Smooth muscle cell of the brain vasculature (primary cell): ENCODE measurements around the gene SCYL2.
"Not testable (repeated sequence)": the region's sequence is repeated elsewhere in the genome, so short reads cannot be mapped to it uniquely, and the experiment has no call there.

Experiments
- DNase-seq: peaks from one replicate; pipeline ENCODE4 v3.0.0-alpha.2; 2012; ENCODE audit warnings: low read depth, low spot score

The SCYL2 gene

DNA sequence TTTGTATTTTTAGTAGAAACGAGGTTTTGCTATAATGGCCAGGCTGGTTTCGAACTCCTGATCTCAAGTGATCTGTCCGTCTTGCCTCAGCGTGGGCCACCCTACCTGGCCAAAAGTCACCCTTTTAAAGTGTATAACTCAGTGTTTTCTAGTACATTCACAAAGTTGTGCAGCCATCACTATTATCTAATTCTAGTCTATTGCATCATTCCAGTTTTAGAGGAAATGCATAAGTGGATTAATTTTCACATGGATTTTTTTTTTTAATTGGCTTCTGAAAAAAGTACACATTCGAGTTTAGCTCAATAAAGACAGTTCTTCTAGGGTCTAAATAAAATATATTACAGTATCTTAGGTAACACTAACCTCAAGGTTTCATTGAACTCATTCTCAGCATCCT lies 3.8 kb upstream of the SCYL2 start:
- no peak for DNase-seq

DNA sequence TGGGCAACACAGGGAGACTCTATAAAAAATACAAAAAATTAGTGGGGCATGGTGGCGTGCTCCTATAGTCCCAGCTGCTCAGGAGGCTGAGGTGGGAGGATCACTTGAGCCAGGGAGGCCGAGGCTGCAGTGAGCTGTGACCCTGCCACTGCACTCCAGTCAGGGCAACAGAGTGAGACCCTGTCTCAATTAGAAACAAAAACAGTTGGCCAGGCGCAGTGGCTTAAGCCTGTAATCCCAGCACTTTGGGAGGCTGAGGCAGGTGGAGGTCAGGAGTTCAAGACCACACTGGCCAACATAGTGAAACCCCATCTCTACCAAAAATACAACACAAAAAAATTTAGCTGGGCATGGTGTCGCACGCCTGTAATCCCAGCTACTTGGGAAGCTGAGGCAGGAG lies 1.9 kb upstream of the SCYL2 start:
- DNase-seq = not testable (repeated sequence)

DNA sequence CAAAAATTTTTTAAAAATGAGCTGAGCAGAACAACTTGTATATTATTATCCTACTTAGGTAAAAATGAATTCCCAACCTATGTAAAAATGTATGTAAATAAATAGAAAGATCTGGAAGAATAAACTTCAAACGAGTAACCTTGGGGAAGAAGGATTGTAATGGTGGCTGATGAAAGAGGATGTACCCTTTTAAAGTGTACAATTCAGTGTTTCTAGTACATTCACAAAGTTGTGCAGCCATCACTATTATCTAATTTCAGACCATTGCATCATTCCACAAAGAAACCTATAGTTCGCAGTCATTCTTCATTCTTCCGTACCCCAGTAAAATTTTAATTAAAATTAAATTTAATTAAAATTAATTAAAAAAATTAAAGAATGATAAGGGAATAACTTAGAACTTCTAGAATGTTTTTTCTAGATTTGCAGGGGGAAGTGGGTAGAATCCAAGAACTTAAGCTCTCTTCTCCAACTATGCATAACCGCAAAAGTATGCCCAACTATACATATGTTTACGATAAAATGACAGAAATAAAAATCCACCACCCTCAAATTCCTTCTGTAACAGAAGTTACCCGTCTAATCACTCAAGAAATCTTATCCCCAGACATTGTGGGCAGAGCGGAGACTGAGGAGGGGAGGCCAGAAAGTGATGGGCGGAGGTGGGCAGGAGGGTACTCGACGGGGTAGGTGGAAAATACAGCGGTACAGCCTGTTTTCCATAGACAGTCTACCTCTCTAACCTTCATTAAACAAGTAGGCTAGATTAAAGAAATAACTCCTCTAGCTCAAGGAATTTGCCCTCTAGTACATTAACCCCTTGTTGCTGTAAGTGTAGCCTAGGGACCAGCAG lies 1.0 kb upstream of the SCYL2 start:
- DNase-seq = no peak

DNA sequence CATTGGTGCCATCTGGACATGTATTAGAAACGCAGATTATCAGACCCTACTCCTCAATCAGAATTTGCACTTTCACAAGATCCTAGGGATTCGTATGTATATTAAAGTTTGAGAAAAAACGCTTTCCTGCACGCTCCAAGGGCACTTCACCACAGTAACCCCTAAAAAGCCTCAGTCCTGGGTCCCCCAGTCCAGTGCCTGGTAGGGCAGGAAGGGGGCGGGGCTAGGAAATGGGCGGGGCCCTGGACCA lies 467 bp upstream of the SCYL2 start:
- no peak for DNase-seq

DNA sequence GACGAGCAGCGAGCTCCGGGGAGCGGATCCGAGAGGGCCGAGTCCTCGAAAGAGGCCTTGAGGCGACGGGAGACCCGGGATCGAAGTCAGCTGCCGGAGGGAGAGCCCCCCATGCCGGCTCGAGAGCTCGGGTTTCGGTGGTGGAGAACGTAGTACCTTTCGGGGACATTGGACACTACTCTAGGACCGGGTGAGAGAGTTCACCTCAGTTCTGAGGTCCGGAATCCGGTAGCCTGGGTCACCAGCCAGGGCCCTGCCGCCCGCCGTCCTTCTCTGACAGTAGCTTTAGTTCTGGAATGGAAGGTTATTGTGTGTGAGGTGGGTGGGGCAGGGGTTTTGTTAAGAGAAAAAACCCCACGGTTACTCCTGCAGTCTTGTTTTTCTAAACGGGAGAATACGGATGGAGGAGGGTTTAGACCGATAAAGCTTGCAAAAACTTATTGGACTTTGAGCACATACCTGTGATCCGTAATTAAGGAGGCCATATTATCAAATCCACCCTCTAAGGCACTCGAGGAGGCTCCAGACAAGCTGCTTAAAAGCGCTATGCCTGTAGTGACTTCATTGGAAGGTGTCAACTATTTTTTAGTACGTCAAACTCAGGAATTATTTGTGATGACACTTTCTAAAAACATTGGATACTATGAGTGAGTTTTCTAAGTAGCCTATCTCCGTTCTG lies 765 bp downstream of the SCYL2 start:
- DNase-seq = no peak

DNA sequence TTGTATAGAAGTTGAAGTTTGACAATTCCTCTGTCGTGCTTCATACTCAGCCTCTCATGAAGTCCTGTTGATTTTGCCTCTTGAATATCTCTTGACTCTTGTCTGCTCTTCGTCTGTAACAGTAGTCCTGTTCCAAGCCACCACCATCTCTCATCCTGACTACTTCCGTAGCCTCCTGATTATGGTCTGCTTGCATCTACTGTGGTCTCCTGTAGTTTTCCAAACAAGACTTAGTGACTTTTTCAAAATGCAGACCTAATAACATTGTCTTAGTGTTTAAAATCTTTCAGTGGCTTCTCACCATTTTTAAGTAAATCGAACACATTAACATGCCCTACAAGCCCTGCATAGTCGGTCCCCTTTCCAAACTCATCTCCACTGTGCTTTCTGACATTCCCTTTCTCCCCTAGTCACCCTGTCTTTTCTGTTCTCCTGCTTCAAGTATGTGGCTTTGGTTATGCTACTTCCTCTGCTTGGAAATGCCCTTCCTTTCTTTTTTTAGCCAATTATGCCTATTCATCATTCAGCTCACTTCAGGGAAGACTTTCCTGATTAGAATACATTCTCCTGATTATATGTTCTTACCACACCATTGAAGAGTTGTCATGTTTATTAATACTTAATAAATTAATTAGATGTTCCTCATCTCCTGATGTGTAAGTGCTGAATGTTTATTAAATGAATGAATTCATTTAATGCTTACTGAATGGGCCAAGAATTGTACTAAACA lies 2.0 kb downstream of the SCYL2 start:
- DNase-seq = no peak

DNA sequence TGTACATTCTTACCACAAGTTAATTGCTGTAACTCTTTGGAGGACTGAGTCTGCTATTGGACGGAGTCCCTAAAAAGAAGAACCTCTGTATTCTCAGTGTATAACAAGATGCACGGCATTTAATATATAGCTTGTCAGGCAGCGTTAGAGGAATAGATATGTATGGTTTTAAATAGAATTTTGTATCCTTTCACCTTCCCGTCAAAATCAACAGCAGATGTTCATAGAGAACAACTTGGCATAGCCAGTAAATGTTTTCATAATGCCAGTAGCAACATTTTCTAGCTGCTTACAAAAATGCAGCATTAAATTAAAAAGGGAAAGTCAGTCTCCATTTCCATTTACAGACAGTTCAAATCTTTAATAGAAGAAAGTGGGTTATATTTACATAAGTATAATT lies 6.8 kb downstream of the SCYL2 start:
- no peak for DNase-seq

DNA sequence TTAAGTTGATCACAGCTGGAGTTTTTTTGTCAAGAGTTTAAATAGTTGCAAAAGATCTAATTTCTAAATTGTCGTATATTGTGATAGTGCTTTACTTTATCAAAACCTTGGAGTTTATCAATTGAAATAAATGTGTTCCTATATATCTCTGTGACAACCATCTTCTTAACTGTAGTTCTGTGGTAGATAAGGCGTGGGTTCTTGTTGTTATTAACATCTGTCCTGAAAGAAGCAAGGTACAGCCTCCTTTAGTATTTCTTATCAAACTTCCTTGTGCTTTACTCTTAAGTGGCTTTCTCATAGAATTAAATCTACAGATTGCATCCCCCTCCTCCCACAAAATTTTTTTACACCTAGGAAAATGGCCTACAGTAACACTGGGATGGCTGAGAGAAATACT lies 7.3 kb downstream of the SCYL2 start:
- no peak for DNase-seq

DNA sequence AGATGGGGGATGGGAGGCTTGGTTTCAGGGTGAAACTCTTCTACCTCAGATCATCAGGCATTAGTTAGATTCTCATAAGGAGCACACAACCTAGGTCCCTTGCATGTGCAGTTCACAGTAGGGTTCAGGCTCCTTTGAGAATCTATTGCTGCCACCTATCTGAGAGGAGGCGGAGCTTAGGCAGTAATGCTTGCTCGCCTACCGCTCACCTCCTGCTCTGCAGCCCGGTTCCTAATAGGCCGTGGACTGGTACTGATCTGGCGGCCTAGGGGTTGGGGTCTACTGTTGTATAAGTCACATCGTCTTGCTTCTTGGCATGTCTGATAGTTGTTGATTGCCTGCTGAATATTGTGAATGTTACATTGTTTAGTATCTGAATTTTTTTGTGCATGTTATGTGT lies 12.2 kb downstream of the SCYL2 start:
- DNase-seq = no peak

DNA sequence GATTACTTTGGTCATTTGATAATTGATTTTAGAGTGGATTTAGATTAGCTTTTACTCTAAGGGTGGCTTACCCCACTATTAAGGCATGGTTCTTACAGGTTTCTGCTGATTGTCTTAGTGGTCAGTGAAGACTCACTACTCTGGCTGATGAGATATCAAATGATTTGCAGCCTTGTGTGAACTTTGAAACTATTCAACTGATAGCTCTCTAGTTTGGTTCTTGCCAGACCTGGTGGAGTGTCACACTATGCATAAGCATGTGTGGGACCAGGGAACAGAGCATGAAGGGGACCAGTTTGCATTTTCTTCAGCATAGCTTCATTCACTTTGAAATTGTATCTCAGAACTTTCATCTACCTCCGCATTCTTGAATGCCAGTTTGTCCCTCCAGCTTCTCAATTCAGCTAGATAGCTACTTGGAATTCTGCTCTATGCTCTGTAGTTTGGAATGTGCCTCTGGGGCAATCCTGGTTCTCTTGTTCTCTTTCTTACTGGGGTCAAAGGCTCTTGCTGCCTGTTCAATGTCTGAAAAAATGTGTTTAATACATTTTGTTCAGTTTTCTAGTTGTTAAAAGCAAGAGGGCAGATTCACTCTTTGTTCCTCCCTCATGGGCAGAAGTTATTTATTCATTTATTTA lies 12.7 kb downstream of the SCYL2 start:
- no peak for DNase-seq

DNA sequence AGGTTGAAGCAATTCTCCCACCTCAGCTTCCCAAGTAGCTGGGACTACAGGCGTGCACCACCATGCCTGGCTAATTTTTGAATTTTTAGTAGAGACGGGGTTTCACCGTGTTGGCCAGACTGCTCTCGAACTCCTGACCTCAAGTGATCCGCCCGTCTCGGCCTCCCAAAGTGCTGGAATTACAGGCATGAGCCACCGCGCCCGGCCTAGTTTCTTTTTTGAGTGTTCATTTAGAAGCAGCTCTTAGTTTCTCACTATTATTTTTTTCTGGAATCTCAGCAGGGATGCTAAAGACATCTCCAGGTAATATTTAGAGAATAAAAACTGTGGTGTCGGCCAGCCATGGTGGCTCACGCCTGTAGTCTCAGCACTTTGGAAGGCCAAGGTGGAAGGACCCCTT lies 17.6 kb downstream of the SCYL2 start:
- DNase-seq = not testable (repeated sequence)

DNA sequence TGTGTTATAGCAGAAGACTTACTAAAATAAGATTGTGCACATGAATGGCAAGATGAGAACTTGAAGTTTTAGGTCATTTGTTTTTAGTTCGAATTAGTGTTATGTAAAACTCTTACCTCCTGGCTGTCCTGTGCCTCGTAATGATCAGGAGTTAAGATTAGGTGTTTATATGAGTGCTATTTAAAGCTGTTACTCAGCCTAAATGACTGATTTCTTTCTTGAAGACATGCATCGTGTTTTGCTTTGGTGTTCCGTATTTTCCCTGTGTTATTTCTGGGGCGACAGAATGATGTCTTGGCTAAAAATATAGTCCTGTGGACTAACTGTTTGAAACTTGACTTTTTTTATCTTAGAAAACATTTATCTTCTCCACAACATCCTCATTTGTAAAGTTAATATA lies 22.1 kb downstream of the SCYL2 start:
- no peak for DNase-seq

DNA sequence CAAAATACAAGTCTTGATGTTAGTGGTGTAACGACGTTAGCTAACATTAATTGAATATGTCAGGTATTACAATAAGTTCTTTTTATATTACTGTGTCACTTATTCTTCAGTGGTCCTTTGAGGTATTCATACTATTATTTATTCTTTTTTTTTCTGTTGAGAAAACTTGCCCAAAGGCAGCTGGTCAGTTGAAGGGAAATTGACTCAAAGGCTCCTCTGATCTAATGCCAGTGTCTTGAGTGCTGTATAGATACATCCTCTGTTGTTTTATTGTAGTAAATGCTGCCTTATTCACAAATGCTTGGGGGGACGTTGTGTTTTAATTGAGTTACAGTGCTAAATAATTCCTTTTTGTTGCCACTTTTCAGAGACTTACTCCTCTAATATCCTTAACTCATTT lies 23.0 kb downstream of the SCYL2 start:
- DNase-seq = no peak

DNA sequence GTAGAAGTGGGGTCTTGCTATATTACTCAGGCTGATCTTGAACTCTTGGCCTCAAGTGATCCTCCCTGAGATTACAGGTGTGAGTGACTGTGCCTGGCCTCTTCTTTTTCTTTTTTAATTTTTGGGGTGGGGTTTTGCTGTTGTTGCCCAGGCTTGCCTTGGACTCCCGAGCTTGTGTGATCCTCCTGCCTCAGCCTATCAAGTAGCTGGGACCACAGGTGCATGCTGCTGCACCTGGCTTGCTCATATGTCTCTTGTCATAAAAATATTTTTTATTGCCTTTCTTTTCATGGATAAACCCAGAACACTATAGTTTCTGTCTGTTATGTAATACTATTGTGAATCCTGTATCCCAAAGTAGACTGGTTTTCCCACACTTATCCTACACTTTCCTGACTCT lies 26.0 kb downstream of the SCYL2 start:
- no peak for DNase-seq

DNA sequence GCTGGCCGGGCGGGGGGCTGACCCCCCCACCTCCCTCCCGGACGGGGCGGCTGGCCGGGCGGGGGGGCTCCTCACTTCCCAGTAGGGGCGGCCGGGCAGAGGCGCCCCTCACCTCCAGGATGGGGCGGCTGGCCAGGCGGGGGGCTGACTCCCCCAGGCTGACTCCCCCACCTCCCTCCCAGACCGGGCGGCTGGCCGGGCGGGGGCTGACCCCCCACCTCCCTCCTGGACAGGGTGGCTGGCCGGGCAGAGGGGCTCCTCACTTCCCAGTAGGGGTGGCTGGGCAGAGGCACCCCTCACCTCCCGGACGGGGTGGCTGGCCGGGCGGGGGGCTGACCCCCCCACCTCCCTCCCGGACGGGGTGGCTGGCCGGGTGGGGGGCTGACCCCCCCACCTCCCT lies 27.4 kb downstream of the SCYL2 start:
- DNase-seq = not testable (repeated sequence)

DNA sequence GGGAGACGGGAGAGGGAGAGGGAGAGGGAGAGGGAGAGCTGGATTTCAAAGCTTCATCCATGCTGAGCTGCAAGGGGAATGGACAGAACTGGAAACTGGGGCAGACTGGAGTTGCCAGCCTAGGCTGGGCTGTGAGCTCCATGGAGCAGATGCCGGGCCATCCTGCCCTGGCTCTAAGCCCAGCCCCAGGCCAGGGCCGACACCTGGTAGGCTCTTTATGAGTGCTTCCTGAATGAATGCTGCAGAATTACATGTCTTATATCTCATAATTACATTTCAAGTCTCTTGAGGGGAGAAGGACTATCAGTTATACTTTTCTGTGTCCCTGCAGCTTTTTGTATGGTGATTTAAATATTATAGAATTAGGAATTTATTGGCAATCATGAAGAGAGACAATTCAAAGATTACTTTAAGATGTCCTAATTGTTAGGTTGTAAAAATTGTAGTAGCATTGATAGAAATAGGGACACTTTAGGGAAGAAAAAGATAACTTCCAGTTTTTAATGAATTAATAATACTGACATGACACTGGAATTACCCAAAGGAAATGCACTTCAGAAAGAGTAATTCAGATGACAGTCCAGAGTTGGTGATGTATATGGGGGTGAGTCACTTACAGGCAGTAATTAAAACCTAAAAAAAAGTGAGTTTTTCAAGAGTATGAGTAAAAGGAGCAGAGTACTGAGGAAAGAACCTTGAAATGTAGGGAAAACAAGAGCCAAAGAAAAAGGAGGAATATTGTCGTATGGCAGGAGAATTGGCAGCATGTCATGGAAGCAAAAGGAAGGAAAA lies 29.0 kb downstream of the SCYL2 start:
- no peak for DNase-seq

DNA sequence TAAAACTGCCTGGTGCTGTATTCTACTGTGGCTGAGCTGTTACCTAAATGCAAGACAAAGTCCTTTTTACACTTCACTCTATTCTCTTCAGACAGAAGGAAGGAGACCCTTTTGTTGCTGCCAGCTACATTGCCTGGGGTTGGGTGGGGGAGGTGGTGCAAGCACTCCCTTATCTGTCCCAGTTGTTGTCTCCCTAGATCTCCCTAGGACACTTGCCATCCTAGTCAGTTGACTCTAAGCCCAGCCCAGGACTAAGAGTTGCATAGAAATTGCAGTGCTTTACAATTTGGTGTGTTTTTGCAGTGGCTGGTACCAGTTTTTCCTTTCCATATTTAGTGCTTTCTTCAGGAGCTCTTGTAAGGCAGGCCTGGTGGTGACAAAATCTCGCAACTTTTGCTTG lies 35.1 kb downstream of the SCYL2 start:
- no peak for DNase-seq

DNA sequence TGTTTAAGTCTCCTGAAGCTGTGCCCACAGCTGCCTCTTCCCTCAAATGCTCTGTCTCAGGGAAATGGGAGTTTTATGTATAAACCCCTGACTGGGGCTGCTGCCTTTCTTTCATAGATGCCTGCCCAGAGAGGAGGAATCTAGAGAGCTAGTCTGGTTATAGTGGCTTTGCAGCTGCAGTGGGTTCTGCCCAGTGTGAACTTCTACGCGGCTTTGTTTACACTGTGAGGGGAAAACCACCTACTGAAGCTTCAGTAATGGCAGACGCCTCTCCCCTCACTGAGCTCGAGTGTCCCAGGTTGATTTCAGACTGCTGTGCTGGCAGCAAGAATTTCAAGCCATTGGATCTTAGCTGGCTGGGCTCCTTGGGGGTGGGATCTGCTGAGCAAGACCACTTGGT lies 36.9 kb downstream of the SCYL2 start:
- DNase-seq = no peak

DNA sequence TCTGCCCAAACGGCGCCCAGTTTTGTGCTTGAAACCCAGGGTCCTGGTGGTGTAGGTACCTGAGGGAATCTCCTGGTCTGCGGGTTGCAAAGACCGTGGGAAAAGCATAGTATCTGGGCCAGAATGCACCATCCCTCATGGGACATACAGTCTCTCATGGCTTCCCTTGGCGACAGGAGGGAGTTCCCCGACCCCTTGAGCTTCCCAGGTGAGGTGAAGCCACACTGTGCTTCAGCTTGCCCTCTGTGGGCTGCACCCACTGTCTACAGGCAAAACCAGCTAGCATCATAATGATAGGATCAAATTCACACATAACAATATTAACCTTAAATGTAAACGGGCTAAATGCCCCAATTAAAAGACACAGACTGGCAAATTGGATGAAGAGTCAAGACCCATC lies 37.4 kb downstream of the SCYL2 start:
- not testable (repeated sequence) for DNase-seq

DNA sequence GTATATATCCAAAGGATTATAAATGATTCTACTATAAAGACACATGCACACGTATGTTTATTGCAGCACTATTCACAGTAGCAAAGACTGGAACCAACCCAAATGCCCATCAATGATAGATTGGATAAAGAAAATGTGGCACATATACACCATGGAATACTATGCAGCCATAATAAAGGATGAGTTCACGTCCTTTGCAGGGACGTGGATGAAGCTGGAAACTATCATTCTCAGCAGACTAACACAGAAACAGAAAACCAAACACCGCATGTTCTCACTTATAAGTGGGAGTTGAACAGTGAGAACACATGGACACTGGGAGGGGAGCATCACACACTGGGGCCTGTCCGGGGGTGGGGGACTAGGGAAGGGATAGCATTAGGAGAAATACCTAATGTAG lies 41.2 kb downstream of the SCYL2 start:
- not testable (repeated sequence) for DNase-seq

DNA sequence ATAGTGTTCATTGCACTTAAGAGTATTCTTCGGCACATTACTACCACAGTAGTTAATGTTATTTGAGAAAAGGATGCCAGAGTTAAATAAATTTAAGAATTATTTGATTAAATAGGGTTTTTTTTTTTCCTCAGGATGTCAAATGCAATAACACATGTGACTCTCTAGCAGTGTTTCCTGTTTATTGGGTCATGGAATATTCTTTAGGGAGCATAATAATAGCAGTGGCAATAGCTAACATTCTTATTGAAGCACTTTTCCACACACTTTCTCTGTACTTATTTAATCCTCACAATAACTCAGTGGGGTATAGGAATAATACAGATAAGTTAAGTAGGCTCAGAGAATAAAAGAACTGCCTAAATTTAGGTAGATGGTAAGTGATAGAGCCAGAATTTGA lies 44.3 kb downstream of the SCYL2 start:
- DNase-seq = no peak

DNA sequence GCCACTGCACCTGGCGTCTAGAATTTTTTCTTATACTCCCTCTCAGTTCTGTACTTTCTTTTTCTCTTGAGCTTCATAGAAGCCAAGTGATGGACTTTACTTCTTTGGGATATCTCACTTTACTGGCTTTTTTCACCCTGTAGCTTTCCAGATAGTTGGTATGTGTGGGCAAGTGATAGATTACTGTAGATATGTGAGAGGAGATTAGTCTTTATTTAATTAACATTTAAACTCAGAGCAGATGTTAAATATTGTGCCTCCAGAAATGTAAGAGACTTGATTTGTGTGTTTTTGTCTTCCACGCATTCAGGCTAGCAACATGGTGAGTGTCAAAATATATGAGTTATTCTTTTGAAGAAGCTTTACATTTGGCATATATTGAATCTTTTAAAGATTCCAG lies 50.4 kb downstream of the SCYL2 start:
- DNase-seq = no peak
